Coronary artery (tissue), 2 donors: ENCODE data around the gene DHCR24.

Experiments used
- DNase-seq: peaks from one replicate; pipeline ENCODE4 v3.0.0-alpha.2; 2017; ENCODE audit warnings: low spot score
- H3K27ac ChIP-seq, 2 donors: fragments of 200-600 bp; sonication (generic); one replicate each; pipeline ENCODE4 v1.5.1; 2016 to 2019
- H3K4me3 ChIP-seq: fragments of 200-600 bp; sonication (generic); 2 replicates; pipeline ENCODE4 v1.5.1; 2016; ENCODE audit warnings: mild to moderate bottlenecking, moderate library complexity
- TF ChIP-seq, protein P1 (sequence below): fragments of 200-600 bp; sonication (generic); IDR thresholded peaks from one replicate; pipeline ENCODE4 v1.5.1; 2019; ENCODE audit warnings: antibody characterized with exemption

The DHCR24 gene

DNA sequence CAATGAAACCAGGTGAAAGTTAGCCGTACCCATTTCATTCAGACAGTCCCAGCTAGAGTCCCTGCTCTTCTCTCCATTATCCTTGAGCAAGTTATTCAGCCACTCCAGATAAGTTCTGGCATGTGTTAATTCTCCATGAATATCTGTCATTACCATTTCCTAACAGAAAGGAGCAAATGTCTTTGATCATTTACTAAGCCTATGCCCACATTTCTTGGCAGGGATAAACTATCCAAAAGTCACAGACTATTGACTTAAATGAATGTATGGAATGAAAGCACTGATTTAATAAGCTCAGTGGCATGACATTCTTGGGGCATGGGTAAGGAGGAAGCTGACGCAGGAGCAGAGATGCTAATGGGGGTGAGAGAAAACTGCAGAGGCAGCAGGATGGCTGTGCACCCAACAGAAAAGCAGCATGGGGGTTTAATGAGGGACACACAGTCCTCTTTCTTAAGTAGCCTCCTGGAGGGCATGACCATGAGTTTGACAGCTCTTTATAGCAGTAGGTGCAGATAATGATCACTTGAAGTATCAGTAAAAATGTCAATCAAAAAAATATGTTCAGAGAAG is 17.6 kb upstream of the DHCR24 start:
- no peak for DNase-seq
- TF ChIP-seq, protein P1, sequence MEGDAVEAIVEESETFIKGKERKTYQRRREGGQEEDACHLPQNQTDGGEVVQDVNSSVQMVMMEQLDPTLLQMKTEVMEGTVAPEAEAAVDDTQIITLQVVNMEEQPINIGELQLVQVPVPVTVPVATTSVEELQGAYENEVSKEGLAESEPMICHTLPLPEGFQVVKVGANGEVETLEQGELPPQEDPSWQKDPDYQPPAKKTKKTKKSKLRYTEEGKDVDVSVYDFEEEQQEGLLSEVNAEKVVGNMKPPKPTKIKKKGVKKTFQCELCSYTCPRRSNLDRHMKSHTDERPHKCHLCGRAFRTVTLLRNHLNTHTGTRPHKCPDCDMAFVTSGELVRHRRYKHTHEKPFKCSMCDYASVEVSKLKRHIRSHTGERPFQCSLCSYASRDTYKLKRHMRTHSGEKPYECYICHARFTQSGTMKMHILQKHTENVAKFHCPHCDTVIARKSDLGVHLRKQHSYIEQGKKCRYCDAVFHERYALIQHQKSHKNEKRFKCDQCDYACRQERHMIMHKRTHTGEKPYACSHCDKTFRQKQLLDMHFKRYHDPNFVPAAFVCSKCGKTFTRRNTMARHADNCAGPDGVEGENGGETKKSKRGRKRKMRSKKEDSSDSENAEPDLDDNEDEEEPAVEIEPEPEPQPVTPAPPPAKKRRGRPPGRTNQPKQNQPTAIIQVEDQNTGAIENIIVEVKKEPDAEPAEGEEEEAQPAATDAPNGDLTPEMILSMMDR = no peak
- Histone ChIP-seq H3K4me3 (no peak overlapping the region), H3K27ac (no peak overlapping the region)

DNA sequence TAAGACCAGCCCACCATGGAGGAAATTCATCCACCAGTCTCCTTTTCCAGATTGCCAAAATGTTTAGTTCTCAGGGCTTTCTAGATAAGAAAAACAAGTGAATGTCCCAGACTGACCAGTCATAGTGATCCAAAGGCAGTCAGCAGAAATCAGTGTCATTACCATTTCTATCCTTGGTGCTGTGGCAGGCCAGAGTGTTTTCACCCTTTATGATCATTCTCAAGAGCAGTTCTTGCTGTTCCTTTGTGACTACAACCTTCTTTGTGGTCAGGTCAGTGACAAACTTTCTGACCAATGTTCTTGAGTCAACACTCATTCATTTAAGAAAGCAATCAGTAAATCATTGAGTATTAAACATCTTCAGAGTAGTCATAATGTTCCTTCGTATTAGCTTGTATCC is 7.3 kb upstream of the DHCR24 start:
- TF ChIP-seq, protein P1 = no peak
- Histone ChIP-seq H3K27ac (no peak overlapping the region), H3K4me3 (no peak overlapping the region)
- no peak for DNase-seq

DNA sequence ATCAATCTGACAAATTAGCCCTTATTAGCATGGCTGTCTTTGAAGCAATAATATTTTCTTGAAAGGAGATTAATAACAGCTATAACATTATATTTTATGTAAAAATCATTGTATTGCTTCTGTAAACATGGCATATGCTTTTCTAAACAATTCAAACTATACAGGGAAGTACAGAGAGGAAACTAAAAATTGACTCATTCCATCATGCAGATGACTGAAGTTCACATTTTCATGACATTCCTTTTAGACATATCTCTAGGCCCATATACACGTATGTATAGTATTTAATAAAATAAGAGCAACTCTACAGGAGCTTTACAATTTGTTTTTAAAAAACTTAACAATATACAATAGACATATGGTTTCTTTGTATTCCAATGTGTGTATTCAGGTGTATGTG is 5.6 kb upstream of the DHCR24 start:
- TF ChIP-seq, protein P1 = no peak
- DNase-seq = no peak
- Histone ChIP-seq H3K4me3 (no peak overlapping the region), H3K27ac (no peak overlapping the region)

DNA sequence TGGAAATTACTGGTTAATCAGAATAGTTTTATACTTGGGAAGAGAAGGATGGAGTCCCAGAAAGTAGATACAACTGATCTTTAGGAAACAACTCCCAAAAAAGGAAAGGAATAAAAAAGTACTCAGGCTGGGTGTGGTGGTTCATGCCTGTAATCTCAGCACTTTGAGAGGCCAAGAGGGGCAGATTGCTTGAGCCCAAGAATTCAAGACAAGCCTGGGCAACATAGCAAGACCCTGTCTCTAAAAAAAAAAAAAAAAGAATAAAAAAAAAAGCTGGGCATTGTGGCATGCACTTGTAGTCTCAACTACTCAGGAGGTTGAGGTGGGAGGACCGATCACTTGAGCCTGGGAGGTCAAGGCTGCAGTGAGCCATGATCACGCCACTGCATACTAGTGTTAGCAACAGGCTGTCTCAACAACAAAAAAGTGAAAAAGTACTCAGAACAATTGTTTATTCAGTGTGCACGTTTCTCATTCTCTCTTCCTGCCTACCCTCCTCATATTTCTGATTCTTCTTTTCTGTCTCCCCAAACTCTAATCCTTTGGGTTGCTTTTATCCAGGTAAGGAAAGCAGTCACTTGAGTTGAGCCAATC is 2.2 kb upstream of the DHCR24 start:
- no peak for DNase-seq
- Histone ChIP-seq H3K4me3 (no peak overlapping the region), H3K27ac (no peak overlapping the region)
- TF ChIP-seq, protein P1 = no peak

DNA sequence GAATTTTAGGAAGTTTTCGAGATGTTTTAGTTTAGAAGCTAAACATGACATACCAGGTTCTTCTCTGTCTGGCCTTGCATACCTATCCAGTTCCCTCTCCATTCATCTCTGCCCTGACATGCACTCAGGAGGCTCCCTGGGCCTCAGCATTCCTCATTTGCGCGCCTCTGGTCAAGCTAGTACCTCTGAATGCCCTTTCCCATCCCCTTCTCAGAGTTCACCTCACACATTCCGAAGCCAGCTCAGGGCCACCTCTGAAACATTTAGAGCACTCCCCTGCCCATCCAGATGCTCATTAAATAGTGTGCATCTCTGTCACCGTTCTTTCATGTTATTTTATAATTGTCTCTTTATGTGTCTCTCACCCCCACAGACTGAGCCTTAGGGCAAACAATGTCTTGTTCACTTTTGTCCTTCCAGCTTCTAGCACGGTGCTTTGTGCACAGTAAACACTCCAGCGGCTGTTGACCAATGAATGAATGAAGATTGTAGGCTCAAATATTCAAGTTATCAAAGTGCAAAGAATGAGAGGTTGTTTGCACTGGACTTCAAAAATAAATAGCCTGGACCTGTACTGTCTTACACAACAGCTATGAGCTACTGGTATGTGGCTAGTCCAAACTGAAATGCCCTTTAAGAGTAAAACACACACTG is 1.2 kb upstream of the DHCR24 start:
- no peak overlapping the region for H3K27ac ChIP-seq
- H3K4me3 ChIP-seq = no peak overlapping the region
- no peak for DNase-seq
- TF ChIP-seq, protein P1 = no peak

DNA sequence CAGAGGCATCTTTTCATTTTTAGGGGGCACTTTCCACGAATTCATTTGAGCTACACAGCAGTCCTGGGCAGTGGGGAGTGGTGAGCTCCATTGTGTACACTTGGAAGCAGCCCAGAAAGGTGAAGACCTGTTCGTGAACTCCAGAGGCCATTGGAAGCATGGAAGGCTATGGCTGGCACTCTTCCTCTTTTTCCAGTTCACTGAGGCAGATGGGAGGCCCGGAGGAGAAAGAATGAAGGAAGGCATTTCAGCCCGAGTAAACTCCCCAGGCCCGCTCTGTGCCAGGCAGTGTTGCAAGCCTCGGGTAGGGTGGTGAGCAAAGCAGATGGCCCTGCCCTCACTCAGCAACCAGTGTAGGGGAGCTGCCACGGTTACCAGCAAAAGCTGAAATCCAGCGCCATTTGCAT is 673 bp upstream of the DHCR24 start:
- DNase-seq = no peak
- TF ChIP-seq, protein P1 = no peak
- Histone ChIP-seq H3K4me3 (peak overlapping the region; percentile 86), H3K27ac (no peak overlapping the region)
